Raji (cell line): Measurements from ENCODE around the gene PEX6.

Experiments used
- POLR2A ChIP-seq: IDR thresholded peaks from 2 replicates; pipeline ENCODE4 v1.6.1; 2011; ENCODE audit warnings: low read depth, low read length, control low read depth; ENCODE audit not compliant: insufficient read depth

The PEX6 gene

GRCh38 chr6:42962502-42963178, 16.3 kb downstream of the PEX6 start:
- TF ChIP-seq POLR2A: no peak

DNA sequence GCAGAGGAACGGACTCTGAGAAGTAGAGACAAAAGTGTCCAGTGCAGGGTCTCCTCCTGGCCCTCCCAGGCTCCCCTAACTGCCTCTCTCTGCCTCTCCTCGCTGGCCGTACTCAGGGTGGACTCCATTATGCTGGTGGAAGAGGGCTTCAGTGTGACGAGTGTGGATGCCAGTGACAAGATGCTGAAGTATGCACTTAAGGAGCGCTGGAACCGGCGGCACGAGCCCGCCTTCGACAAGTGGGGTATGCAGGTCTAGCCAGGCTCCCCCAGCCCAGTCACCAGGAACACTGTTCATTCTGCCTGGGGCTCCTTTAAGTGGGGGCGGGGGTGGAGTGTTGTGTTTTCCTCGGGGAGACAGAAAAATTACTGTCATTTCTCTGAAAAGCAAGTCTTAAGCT, 16.9 kb downstream of the PEX6 start:
- no peak for TF ChIP-seq POLR2A

DNA sequence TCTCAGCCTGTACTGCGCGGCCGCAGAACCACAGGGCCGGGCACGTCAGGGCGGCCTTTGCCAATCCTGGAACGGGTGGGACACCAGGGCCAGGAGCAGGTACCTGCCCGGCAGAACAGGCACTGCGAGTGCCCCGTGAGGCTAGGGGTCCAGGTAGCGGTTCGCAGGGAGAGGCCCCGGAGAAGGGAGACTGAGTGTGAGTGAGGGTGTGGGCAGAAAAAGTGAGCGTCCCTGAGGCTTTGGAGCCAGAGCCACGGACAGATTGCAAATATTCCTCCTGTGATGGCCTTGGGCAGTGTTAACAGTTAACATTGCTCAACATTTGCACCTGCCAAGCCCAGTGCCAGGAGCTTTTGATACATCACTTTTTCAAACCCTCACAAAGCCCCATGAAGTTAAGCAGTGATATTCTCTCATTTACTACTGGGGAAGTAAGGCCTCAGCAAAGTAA, 17.9 kb downstream of the PEX6 start:
- no peak for TF ChIP-seq POLR2A

DNA sequence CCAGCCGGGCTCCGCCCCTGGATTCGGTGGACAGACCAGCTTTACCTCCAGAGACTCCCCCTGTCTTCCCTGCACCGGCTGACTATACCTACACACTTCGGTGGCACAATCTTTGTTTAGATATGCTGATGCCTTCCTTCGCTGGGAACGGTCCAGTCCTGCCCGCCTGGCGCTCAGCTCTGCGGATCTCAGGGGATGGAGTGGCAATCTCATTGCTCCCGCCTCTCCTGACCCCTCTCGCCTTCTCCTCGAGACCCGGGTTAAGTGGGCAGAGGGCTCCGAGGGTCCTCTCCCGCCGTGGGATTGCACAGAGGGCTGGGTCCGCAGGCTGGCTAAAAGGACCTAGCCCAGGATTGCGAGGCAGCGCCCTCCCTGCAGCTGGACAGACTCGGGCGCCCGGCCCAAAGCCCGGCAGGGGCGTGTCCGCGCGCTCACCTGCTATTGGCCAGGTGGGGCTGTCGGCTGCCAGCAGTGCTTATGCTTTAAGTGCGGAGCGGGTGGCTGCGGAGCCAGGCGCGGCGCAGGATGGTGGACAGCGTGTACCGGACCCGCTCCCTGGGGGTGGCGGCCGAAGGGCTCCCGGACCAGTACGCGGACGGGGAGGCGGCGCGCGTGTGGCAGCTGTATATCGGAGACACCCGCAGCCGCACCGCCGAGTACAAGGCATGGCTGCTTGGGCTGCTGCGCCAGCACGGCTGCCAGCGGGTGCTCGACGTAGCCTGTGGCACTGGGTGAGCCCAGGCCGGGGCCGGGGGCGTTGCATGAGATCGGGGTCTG, 18.6 kb downstream of the PEX6 start, which contains the start of gene GNMT:
GNMT (plus strand) TSS at position 512 of the 777 bp plus-strand sequence; CDS start at position 526, 14 bp downstream.
- no peak for TF ChIP-seq POLR2A

GRCh38 chr6:42959917-42960242, 19.1 kb downstream of the PEX6 start:
- no peak for TF ChIP-seq POLR2A

GRCh38 chr6:42958125-42958524, 20.9 kb downstream of the PEX6 start:
- no peak for TF ChIP-seq POLR2A

- no peak for TF ChIP-seq POLR2A
Observed at GRCh38 chr6:42952389-42952788, 26.6 kb downstream of the PEX6 start.

- TF ChIP-seq POLR2A: no peak
Observed at GRCh38 chr6:42947950-42948349, 31.0 kb downstream of the PEX6 start.

- TF ChIP-seq POLR2A: no peak
Observed at GRCh38 chr6:42942444-42942843, 36.5 kb downstream of the PEX6 start.

- no peak for TF ChIP-seq POLR2A
Observed at GRCh38 chr6:42940493-42941045, 38.4 kb downstream of the PEX6 start.

DNA sequence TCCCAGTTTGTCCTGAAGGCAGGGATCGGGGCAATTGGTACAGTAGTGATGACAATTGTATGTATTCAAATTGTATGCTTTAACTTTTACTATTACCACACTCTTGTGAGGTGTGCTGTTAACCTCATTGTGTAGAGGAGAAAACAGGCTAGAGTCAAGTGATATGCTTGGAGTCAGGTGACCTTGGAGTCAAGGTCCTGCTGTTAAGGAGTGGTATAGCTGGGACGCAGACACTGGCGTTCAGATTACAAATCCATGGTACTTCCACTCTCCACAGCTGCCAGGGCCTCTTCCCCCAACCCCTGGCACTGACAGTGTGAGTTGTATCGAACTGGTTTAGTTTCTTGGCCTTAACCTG, 39.2 kb downstream of the PEX6 start:
- no peak for TF ChIP-seq POLR2A

GRCh38 chr6:42938987-42939809, 39.8 kb downstream of the PEX6 start:
- TF ChIP-seq POLR2A: no peak

GRCh38 chr6:42938428-42938796, 40.6 kb downstream of the PEX6 start:
- no peak for TF ChIP-seq POLR2A

- no peak for TF ChIP-seq POLR2A
Observed at GRCh38 chr6:42937548-42938427, 41.2 kb downstream of the PEX6 start.

DNA sequence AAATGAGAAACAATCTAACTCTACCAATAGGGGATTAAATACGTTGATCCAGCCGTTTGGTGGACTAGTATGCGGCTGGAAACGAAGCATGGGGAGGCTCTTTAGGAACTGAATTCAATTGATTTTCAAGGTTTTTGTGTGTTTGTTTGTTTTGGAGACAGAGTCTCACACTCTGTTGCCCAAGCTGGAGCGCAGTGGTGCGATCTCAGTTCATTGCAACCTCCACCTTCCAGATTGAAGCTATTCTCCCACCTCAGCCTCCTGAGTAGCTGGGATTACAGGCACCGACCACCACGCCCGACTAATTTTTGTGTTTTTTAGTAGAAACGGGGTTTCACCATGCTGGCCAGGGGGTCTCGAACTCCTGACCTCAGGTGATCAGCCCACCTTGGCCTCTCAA, 42.6 kb downstream of the PEX6 start:
- TF ChIP-seq POLR2A: no peak

- no peak for TF ChIP-seq POLR2A
Observed at GRCh38 chr6:42935322-42935721, 43.7 kb downstream of the PEX6 start.
